Upper lobe of left lung (tissue), 6 donors: ENCODE data around the gene CORO7. TPM values are rescaled to one million over a fixed set of nuclear protein-coding genes. Genes with fewer than 3 reads are reported as not detected.
A peak's percentile ranks its signal among the peaks of the same experiment; 100 is the strongest.

ENCODE experiments used
- ATAC-seq, 2 donors: fragments of 200-7000 bp; cut with Tn5 transposase; one replicate each; pipeline ENCODE4 v1.9.1; 2022; ENCODE audit warnings: mild to moderate bottlenecking in 2 of 2, moderate library complexity in 2 of 2; ENCODE audit not compliant: low FRiP score in 2 of 2
- DNase-seq, 2 donors: peaks; one replicate each; pipeline ENCODE4 v3.0.0-alpha.2; 2019 to 2020
- H3K27ac ChIP-seq, 4 donors: fragments of 200-600 bp; sonication (generic); one replicate each; pipeline ENCODE4 v1.5.1; 2016 to 2019
- H3K27me3 ChIP-seq, 4 donors: fragments of 200-600 bp; sonication (generic); one replicate each; pipeline ENCODE4 v1.5.1; 2017 to 2019
- H3K36me3 ChIP-seq, 4 donors: fragments of 200-600 bp; sonication (generic); one replicate each; pipeline ENCODE4 v1.5.1; 2016 to 2019
- H3K4me1 ChIP-seq, 4 donors: fragments of 200-600 bp; sonication (generic); one replicate each; pipeline ENCODE4 v1.5.1; 2018 to 2019
- H3K4me3 ChIP-seq, 4 donors: fragments of 200-600 bp; sonication (generic); one replicate each; pipeline ENCODE4 v1.5.1; 2017 to 2019; ENCODE audit warnings: mild to moderate bottlenecking in 2 of 4, moderate library complexity in 1 of 4
- H3K9me3 ChIP-seq, 4 donors: fragments of 200-600 bp; sonication (generic); one replicate each; pipeline ENCODE4 v1.5.1; 2018 to 2019
- CTCF ChIP-seq, 6 experiments: fragments of 450-650 bp in 4 of 6; fragments of 200-600 bp in 2 of 6; sonication (generic) in 2 of 6; IDR thresholded peaks; one replicate each; pipeline ENCODE4 v1.5.1; 2016 to 2019; ENCODE audit warnings: antibody characterized with exemption in 6 of 6
- EP300 ChIP-seq, 4 donors: sonication (generic); formaldehyde crosslinking; IDR thresholded peaks; one replicate each; pipeline ENCODE4 v1.5.1; 2017; ENCODE audit warnings: antibody characterized with exemption in 4 of 4, control low read depth in 2 of 4
- POLR2A ChIP-seq, 4 donors: fragments of 450-650 bp; IDR thresholded peaks; one replicate each; pipeline ENCODE4 v1.5.1; 2016 to 2017; ENCODE audit warnings: antibody characterized with exemption in 4 of 4, mild to moderate bottlenecking in 2 of 4
- POLR2AphosphoS5 ChIP-seq, 2 donors: sonication (generic); formaldehyde crosslinking; IDR thresholded peaks; one replicate each; pipeline ENCODE4 v1.5.1; 2017; ENCODE audit warnings: antibody characterized with exemption in 2 of 2
- WGBS, 2 donors: methylation state at CpG; one replicate each; pipeline ENCODE4 v1.1.5; 2017 to 2018; 5-methylcytosine and 5-hydroxymethylcytosine counted together
- total RNA-seq, 6 donors: library from RNA; depleted of rRNA in 4 of 6; stranded (reverse); fragments of >200 nt in 4 of 6; gene quantifications; one replicate each; pipeline versions ENCODE4 v1.1.0 to v1.2.1, GENCODE V29; 2016 to 2021
- donor health status: DM: no; HTN: no; CAD: no; lungs with moderate emphysema.
- donor health status: DM: no; HTN: yes; CAD: no; lungs with severe emphysema.

CORO7 gene
- total RNA-seq, 6 donors from 2014 or later = 42.9 to 235 (median 69.0) TPM

- no peaks in the 10 kb centered on the region for H3K9me3 ChIP-seq
- H3K27me3 ChIP-seq = no peaks in the 10 kb centered on the region
- H3K4me3 ChIP-seq = peak overlapping the region; percentile 8 to 93 (median 66)
- ATAC-seq (no peak), DNase-seq (no peak)
- peak overlapping the region; percentile 82 to 92 (median 85) for H3K27ac ChIP-seq
- peaks cover 83 to 97% (median 93%) of the 10 kb centered on the region in 4 donors for H3K4me1 ChIP-seq
- H3K36me3 ChIP-seq = peaks cover 0 to 10% (median 0%) of the 10 kb centered on the region in 4 donors
- TF ChIP-seq CTCF (IDR thresholded peaks at IDR 0.05) (no peak), POLR2A (IDR thresholded peaks at IDR 0.05) (no peak), EP300 (IDR thresholded peaks at IDR 0.05) (no peak), POLR2AphosphoS5 (IDR thresholded peaks at IDR 0.05) (no peak)
- WGBS, 2 donors = 20 to 43% methylated on average over 1 to 4 of the region's 9 CpGs
These were observed 43.0 kb downstream of the CORO7 start for GRCh38 chr16:4373356-4373908.

GRCh38 chr16:4372578-4373355 lies 43.6 kb downstream of the CORO7 start:
- 34 to 45% methylated on average over 6 to 10 of the region's 10 CpGs for WGBS, 2 donors
- peaks cover 0 to 7% (median 0%) of the 10 kb centered on the region in 4 donors for H3K36me3 ChIP-seq
- H3K27ac ChIP-seq = peak overlapping the region; percentile 82 to 92 (median 85)
- H3K4me3 ChIP-seq = peak overlapping the region; percentile 29 to 93 (median 66)
- no peaks in the 10 kb centered on the region for H3K9me3 ChIP-seq
- TF ChIP-seq POLR2A (IDR thresholded peaks at IDR 0.05) (no peak), POLR2AphosphoS5 (IDR thresholded peaks at IDR 0.05) (peak in 1 of 2 donors; percentile 47), EP300 (IDR thresholded peaks at IDR 0.05) (no peak), CTCF (IDR thresholded peaks at IDR 0.05) (no peak)
- H3K4me1 ChIP-seq = peaks cover 78 to 90% (median 89%) of the 10 kb centered on the region in 4 donors
- peak; percentile 67 to 79 for DNase-seq
- no peak for ATAC-seq
- no peaks in the 10 kb centered on the region for H3K27me3 ChIP-seq

GRCh38 chr16:4372001-4372577 lies 44.3 kb downstream of the CORO7 start:
- TF ChIP-seq POLR2AphosphoS5 (IDR thresholded peaks at IDR 0.05) (no peak), CTCF (IDR thresholded peaks at IDR 0.05) (no peak), EP300 (IDR thresholded peaks at IDR 0.05) (no peak), POLR2A (IDR thresholded peaks at IDR 0.05) (no peak)
- ATAC-seq = peak in 1 of 2 donors; percentile 1
- 3 to 60% methylated on average over 1 to 41 of the region's 43 CpGs for WGBS, 2 donors
- DNase-seq = no peak
- H3K27me3 ChIP-seq = no peaks in the 10 kb centered on the region
- peaks cover 0 to under 1% (median 0%) of the 10 kb centered on the region in 4 donors for H3K36me3 ChIP-seq
- peak overlapping the region; percentile 29 to 93 (median 66) for H3K4me3 ChIP-seq
- no peaks in the 10 kb centered on the region for H3K9me3 ChIP-seq
- H3K27ac ChIP-seq = peak overlapping the region; percentile 82 to 92 (median 85)
- H3K4me1 ChIP-seq = peaks cover 71 to 90% (median 82%) of the 10 kb centered on the region in 4 donors

- WGBS, 2 donors = 6 to 32% methylated on average over 3 to 43 of the region's 50 CpGs
These were observed 44.9 kb downstream of the CORO7 start, which contains the start of gene VASN for GRCh38 chr16:4371357-4372000. TSS of gene VASN (plus strand) at chr16:4371848. CDS start at chr16:4380878, 9,030 bp downstream.

More at GRCh38 chr16:4371357-4372000, 44.9 kb downstream of the CORO7 start, which contains the start of gene VASN:
- DNase-seq (peak; percentile 87 to 97), ATAC-seq (peak; percentile 58 to 82)
- H3K9me3 ChIP-seq = no peaks in the 10 kb centered on the region
- no peaks in the 10 kb centered on the region for H3K27me3 ChIP-seq
- TF ChIP-seq POLR2AphosphoS5 (IDR thresholded peaks at IDR 0.05) (peak; percentile 77 to 98), CTCF (IDR thresholded peaks at IDR 0.05) (no peak), POLR2A (IDR thresholded peaks at IDR 0.05) (peak; percentile 14 to 98 (median 90)), EP300 (IDR thresholded peaks at IDR 0.05) (peak in 1 of 4 donors; percentile 45)
- peaks cover 65 to 87% (median 76%) of the 10 kb centered on the region in 4 donors for H3K4me1 ChIP-seq
- peak within 1 kb of the TSS; percentile 82 to 92 (median 85) for H3K27ac ChIP-seq
- H3K36me3 ChIP-seq = no peaks in the 10 kb centered on the region
- peak within 1 kb of the TSS; percentile 29 to 93 (median 66) for H3K4me3 ChIP-seq
